Left ventricle myocardium inferior (tissue), 1 donor: ENCODE measurements around the gene ISG15. TPM values are rescaled to one million over a fixed set of nuclear protein-coding genes. Genes with fewer than 3 reads are reported as not detected.
"Not testable (repeated sequence)": the region's sequence is repeated elsewhere in the genome, so short reads cannot be mapped to it uniquely, and the experiment has no call there.

Experiments used
- DNase-seq: peaks from one replicate; pipeline ENCODE4 v3.0.0-alpha.2; 2020
- H3K27ac ChIP-seq: fragments of 200-600 bp; replicated peaks from 2 replicates; pipeline ENCODE4 v1.8.0; 2021
- H3K27me3 ChIP-seq: fragments of 200-600 bp; 2 replicates; pipeline ENCODE4 v1.8.0; 2021; ENCODE audit warnings: low read depth
- H3K36me3 ChIP-seq: fragments of 200-600 bp; 2 replicates; pipeline ENCODE4 v1.8.0; 2021
- H3K4me1 ChIP-seq: fragments of 200-600 bp; 2 replicates; pipeline ENCODE4 v1.8.0; 2021
- H3K4me3 ChIP-seq: fragments of 200-600 bp; 2 replicates; pipeline ENCODE4 v1.8.0; 2021; ENCODE audit warnings: mild to moderate bottlenecking, moderate library complexity
- H3K9me3 ChIP-seq: fragments of 200-600 bp; replicated peaks from 2 replicates; pipeline ENCODE4 v1.8.0; 2021
- intact Hi-C: fragments of 100-400 bp; cut with micrococcal nuclease; formaldehyde crosslinking; loops from one replicate; pipeline ENCODE4 v1.11.0; 2022
- total RNA-seq: library from RNA; stranded (reverse); fragmentation: NEBNext Ultra II Directional; extraction: Animal tissue kit (Norgen Biotek cat#: 25700); gene quantifications from one replicate; pipeline ENCODE4 v1.2.1, GENCODE V29; 2021
- TF ChIP-seq, protein P1 (sequence below): fragments of 200-600 bp; IDR thresholded peaks from 2 replicates; pipeline ENCODE4 v1.8.0; 2021; ENCODE audit warnings: antibody characterized with exemption, mild to moderate bottlenecking, borderline replicate concordance
- donor health status: DM: no; HTN: yes; CAD: no; lungs with severe emphysema.

ISG15 gene
- total RNA-seq, 1 donor from 2014 or later, result 14.5 TPM

GRCh38 chr1:991895-992294, 21.4 kb upstream of the ISG15 start:
- TF ChIP-seq, protein P1, sequence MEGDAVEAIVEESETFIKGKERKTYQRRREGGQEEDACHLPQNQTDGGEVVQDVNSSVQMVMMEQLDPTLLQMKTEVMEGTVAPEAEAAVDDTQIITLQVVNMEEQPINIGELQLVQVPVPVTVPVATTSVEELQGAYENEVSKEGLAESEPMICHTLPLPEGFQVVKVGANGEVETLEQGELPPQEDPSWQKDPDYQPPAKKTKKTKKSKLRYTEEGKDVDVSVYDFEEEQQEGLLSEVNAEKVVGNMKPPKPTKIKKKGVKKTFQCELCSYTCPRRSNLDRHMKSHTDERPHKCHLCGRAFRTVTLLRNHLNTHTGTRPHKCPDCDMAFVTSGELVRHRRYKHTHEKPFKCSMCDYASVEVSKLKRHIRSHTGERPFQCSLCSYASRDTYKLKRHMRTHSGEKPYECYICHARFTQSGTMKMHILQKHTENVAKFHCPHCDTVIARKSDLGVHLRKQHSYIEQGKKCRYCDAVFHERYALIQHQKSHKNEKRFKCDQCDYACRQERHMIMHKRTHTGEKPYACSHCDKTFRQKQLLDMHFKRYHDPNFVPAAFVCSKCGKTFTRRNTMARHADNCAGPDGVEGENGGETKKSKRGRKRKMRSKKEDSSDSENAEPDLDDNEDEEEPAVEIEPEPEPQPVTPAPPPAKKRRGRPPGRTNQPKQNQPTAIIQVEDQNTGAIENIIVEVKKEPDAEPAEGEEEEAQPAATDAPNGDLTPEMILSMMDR, result no peak
- peaks cover 10% of the 10 kb centered on the region for H3K9me3 ChIP-seq
- no peak for DNase-seq
- intact Hi-C loops, result no loop called here
- no peak overlapping the region for H3K27ac ChIP-seq
- H3K36me3 ChIP-seq, result no peaks in the 10 kb centered on the region
- no peak overlapping the region for H3K4me3 ChIP-seq
- no peaks in the 10 kb centered on the region for H3K4me1 ChIP-seq
- H3K27me3 ChIP-seq, result no peaks in the 10 kb centered on the region

DNA sequence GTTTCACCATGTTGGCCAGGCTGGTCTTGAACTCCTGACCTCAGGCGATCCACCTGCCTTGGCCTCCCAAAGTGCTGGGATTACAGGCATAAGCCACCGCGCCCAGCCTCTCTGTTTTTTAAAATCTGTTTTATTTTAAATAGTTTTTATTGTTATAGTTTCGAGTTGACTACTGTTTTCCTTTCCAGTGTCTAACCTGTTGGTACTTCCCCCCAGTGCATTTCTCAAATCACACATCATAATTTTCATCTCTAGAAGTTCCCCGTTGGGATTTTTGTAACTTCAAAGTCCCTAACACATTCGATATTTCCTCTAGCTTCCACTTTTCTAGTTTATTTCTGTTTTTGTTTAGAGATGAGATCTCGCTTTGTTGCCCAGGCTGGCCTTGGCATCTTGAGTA, 20.9 kb upstream of the ISG15 start:
- no peak for DNase-seq
- intact Hi-C loops, result no loop called here
- TF ChIP-seq, protein P1, result no peak

GRCh38 chr1:993379-993995, 19.8 kb upstream of the ISG15 start:
- H3K36me3 ChIP-seq, result no peaks in the 10 kb centered on the region
- H3K4me1 ChIP-seq, result peaks cover 13% of the 10 kb centered on the region
- intact Hi-C loops, result no loop called here
- H3K4me3 ChIP-seq, result no peak overlapping the region
- TF ChIP-seq, protein P1, result no peak
- H3K9me3 ChIP-seq, result peaks cover 10% of the 10 kb centered on the region
- H3K27ac ChIP-seq, result no peak overlapping the region
- no peaks in the 10 kb centered on the region for H3K27me3 ChIP-seq
- no peak for DNase-seq

More for the DNA sequence above, 20.9 kb upstream of the ISG15 start:
- no peak overlapping the region for H3K4me3 ChIP-seq
- H3K9me3 ChIP-seq, result peaks cover 10% of the 10 kb centered on the region
- H3K4me1 ChIP-seq, result peaks cover 2% of the 10 kb centered on the region
- H3K27ac ChIP-seq, result no peak overlapping the region
- H3K27me3 ChIP-seq, result no peaks in the 10 kb centered on the region
- no peaks in the 10 kb centered on the region for H3K36me3 ChIP-seq

DNA sequence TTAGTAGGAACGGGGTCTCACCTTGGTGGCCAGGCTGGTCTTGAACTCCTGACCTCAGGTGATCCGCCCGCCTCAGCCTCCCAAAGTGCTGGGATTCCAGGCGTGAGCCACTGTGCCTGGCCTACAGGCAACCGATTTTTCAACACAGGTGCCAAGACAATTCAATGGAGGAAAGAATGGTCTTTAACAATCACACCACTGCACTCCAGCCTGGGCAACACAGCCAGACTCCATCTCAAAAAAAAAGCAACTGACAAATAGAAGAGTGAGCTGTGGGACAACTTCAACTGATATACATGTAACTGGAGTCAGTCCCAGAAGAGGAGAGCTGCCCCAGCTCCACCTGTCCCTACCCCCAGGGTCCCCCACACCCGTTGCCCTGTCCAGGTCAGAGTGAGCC, 18.8 kb upstream of the ISG15 start:
- H3K27ac ChIP-seq, DNase-seq, intact Hi-C loops, H3K36me3 ChIP-seq, H3K27me3 ChIP-seq, H3K4me3 ChIP-seq: not testable (repeated sequence)
- peaks cover 10% of the 10 kb centered on the region for H3K9me3 ChIP-seq
- peaks cover 23% of the 10 kb centered on the region for H3K4me1 ChIP-seq

DNA sequence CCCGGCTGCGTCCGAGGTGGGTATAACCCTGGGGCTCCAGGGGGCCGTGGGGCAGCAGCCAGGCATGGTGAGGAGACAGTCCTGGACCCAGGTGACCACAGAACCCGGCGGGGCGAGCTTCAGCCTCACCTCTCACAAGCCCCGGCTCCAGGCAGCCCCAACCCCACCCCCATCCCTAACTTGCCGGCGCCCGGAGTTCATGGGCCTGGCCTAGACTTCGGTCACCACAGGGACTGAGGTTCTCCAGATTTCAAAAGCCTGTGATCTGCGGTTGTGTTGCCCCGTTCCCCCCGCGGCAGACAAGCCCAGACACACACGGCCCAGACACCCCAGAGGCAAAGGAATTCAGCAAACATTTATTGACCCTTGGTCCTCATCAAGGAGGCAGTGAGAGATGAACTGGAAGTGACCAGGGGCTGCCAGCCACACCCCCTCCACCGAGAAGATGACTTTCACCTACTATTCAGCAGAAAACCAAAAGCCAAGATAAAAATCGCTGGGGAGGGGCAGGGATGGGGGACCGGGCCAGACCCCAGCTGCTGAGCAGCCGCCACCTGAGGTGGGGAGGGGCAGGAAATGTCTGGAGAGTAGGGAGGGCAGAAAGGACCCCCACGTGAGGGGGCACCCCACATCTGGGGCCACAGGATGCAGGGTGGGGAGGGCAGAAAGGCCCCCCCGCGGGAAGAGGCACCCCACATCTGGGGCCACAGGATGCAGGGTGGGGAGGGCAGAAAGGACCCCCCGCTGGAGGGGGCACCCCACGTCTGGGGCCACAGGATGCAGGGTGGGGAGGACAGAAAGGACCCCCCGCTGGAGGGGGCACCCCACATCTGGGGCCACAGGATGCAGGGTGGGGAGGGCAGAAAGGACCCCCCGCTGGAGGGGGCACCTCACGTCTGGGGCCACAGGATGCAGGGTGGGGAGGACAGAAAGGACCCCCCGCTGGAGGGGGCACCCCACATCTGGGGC, 17.3 kb upstream of the ISG15 start:
- H3K9me3 ChIP-seq, result peaks cover 10% of the 10 kb centered on the region
- TF ChIP-seq, protein P1, result no peak
- H3K4me1 ChIP-seq, result peaks cover 32% of the 10 kb centered on the region
- H3K27ac ChIP-seq, result no peak overlapping the region
- H3K36me3 ChIP-seq, result no peaks in the 10 kb centered on the region
- no peaks in the 10 kb centered on the region for H3K27me3 ChIP-seq
- intact Hi-C loops, result no loop called here
- H3K4me3 ChIP-seq, result no peak overlapping the region
- no peak for DNase-seq
